PC-9 (cell line): ENCODE results near the gene ASTE1.

ENCODE experiments used
- CTCF ChIP-seq: fragments of 200-600 bp; sonication (generic); conservative IDR thresholded peaks from 2 replicates; pipeline ENCODE4 v1.6.1; 2017; ENCODE audit warnings: mixed run types, antibody characterized with exemption, mild to moderate bottlenecking, moderate library complexity
- EZH2 ChIP-seq: fragments of 200-600 bp; sonication (generic); IDR thresholded peaks from 2 replicates; pipeline ENCODE4 v1.8.0; 2017; ENCODE audit warnings: antibody characterized with exemption, low read depth

GRCh38 chr3:131036986-131037385, 10.4 kb upstream of the ASTE1 start:
- TF ChIP-seq CTCF (no peak), EZH2 (no peak)
